EL (cell line): ENCODE results near the gene TMEM91.
A peak's percentile ranks its signal among the peaks of the same experiment; 100 is the strongest.
"Not testable (repeated sequence)": the region's sequence is repeated elsewhere in the genome, so short reads cannot be mapped to it uniquely, and the experiment has no call there.

Experiments
- DNase-seq: peaks from one replicate; pipeline ENCODE4 v3.0.0-alpha.2; 2016

TMEM91 gene

GRCh38 chr19:41353466-41354342 is 22.6 kb upstream of the TMEM91 start, which contains the start of gene TGFB1:
Gene TGFB1 (minus strand): TSS chr19:41353922. CDS start chr19:41353044, 878 bp downstream.
- DNase-seq = peak; percentile 90

- no peak for DNase-seq
Observed at GRCh38 chr19:41354343-41354953, 21.9 kb upstream of the TMEM91 start.

- DNase-seq = no peak
Observed at GRCh38 chr19:41355035-41355434, 21.3 kb upstream of the TMEM91 start.

- no peak for DNase-seq
Observed at GRCh38 chr19:41355802-41356201, 20.5 kb upstream of the TMEM91 start.

GRCh38 chr19:41356984-41357739 is 19.2 kb upstream of the TMEM91 start:
- DNase-seq = no peak

GRCh38 chr19:41357746-41358145 is 18.6 kb upstream of the TMEM91 start:
- DNase-seq = no peak

GRCh38 chr19:41359741-41360140 is 16.6 kb upstream of the TMEM91 start:
- no peak for DNase-seq

GRCh38 chr19:41362143-41362847 is 14.0 kb upstream of the TMEM91 start:
- no peak for DNase-seq

- no peak for DNase-seq
Observed at GRCh38 chr19:41363371-41363752, 13.0 kb upstream of the TMEM91 start.

- DNase-seq = peak; percentile 98
Observed at GRCh38 chr19:41363753-41364523, 12.4 kb upstream of the TMEM91 start, which contains the start of gene B9D2. Gene B9D2 (minus strand): TSS chr19:41364149. CDS start chr19:41363519, 630 bp downstream.

- no peak for DNase-seq
Observed at GRCh38 chr19:41364524-41365391, 11.6 kb upstream of the TMEM91 start.

GRCh38 chr19:41366089-41366488 is 10.2 kb upstream of the TMEM91 start:
- DNase-seq = no peak

- DNase-seq = peak; percentile 90
Observed at GRCh38 chr19:41367848-41368301, 8.5 kb upstream of the TMEM91 start.

GRCh38 chr19:41369769-41370168 is 6.6 kb upstream of the TMEM91 start:
- DNase-seq = no peak

- not testable (repeated sequence) for DNase-seq
Observed at GRCh38 chr19:41371119-41371518, 5.2 kb upstream of the TMEM91 start.

- no peak for DNase-seq
Observed at GRCh38 chr19:41371541-41371940, 4.8 kb upstream of the TMEM91 start.

GRCh38 chr19:41372501-41372900 is 3.8 kb upstream of the TMEM91 start:
- DNase-seq = no peak

- DNase-seq = peak; percentile 92
Observed at GRCh38 chr19:41373993-41374392, 2.3 kb upstream of the TMEM91 start.

GRCh38 chr19:41376998-41377365 is 649 bp downstream of the TMEM91 start:
- DNase-seq = no peak

GRCh38 chr19:41377977-41378709 is 1.8 kb downstream of the TMEM91 start:
- no peak for DNase-seq
